ENCODE results near the gene POGZ.

DNA sequence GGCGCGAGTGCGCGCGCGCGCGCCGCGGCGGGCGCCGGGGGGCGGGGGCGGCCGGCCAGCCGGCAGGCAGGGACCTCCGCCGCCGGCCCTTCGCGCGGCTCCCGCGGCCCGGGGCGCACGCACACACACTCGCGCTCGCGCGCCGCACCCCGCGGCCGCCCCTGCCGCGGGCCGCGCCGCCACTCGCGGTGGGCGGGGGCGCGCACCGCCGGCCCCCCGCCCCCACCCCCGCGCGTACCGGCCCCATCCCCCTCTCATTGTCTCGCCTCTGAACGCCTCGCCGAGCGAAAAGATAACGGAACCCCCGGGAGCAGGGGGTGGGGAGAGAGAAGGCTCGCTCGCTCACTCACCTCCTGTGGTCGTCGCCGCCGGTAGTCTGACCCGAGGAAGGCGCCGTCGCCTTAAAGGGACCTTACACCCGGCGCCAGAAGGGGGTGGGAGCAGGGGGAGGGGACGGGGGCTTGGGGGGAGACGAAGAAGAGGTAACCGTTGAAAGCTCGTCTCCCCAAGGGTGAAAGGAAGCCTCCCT is 428 bp downstream of the POGZ start:
- TF ChIP-seq CTCF (IDR thresholded peaks at IDR 0.05; ENCODE audit: low read length) (no peak), EZH2 (optimal IDR thresholded peaks at IDR 0.05; ENCODE audit: low read depth, low read length) (no peak), EZH2phosphoT487 (IDR thresholded peaks at IDR 0.05; ENCODE audit: low read length) (no peak)
